HG02970 (cell line): ENCODE results near the gene FBXL19.

Experiments
- ATAC-seq: cut with Tn5 transposase; IDR thresholded peaks from one replicate; pipeline ENCODE4 v1.9.1; 2021; ENCODE audit warnings: mild to moderate bottlenecking, moderate library complexity, moderate number of reproducible peaks; ENCODE audit not compliant: unreplicated experiment, low FRiP score

Gene FBXL19

DNA sequence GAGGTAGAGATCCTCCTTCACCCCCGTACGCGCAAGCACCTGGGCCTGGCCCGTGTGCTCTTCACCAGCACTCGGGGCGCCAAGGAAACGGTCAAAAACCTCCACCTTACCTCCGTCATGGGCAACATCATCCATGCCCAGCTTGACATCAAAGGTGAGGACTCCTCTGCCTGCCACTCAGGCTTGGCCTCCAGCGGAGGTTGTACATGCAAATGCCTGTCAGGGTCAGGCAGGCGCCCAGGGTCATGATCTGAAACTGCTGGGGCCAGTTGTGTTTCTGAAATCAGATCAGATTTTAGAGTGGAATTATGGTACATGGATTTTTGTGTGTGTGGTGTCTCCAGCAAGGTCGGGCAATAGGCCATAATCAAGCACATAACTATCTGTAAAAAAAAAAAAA, 38.0 kb downstream of the FBXL19 start:
- ATAC-seq: no peak

- ATAC-seq: no peak
These were observed 40.6 kb downstream of the FBXL19 start for GRCh38 chr16:30963925-30964511.

- ATAC-seq: no peak
These were observed 41.3 kb downstream of the FBXL19 start for GRCh38 chr16:30964574-30965226.

- ATAC-seq: no peak
These were observed 42.1 kb downstream of the FBXL19 start for GRCh38 chr16:30965436-30965835.

- no peak for ATAC-seq
These were observed 42.8 kb downstream of the FBXL19 start for GRCh38 chr16:30966033-30966619.

GRCh38 chr16:30967795-30968194, 44.4 kb downstream of the FBXL19 start:
- ATAC-seq: no peak

DNA sequence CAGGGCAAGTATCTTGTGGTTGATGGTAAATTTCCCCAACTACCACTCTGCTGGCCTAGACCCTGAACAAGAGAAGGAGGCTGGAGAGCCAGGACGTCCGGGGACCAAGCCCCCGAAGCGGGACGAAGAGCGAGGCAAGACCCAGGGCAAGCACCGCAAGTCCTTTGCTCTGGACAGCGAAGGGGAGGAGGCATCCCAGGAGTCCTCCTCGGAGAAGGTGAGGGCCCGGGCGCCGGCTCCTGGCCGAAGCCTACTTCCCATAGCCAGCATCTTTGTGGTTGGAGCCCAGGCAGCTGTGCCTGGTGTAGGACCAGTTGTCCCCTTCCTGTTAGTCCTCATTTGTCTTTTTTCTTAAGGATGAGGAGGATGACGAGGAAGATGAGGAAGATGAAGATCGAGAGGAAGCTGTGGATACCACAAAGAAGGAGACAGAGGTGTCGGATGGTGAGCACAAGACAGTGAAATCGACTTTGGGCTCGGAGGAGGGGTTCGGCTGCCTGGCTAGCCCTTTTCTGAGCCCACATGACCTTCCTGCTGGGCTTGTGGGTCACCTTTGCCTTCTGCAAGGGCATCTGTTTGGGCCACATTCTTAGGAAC, 46.0 kb downstream of the FBXL19 start:
- ATAC-seq: no peak

DNA sequence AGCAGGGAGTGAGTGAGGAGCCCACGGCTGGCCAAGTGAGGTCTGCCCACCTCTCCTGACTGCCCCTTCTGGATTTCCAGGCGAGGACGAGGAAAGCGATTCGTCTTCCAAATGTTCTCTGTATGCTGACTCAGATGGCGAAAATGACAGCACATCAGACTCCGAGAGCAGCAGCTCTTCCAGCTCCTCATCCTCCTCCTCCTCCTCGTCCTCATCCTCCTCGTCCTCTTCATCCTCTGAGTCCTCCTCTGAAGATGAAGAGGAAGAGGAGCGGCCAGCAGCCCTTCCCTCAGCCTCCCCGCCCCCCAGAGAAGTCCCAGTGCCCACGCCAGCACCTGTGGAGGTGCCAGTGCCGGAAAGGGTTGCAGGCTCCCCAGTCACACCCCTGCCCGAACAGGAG, 47.9 kb downstream of the FBXL19 start:
- no peak for ATAC-seq

- no peak for ATAC-seq
These were observed 49.5 kb downstream of the FBXL19 start for GRCh38 chr16:30972872-30973271.

DNA sequence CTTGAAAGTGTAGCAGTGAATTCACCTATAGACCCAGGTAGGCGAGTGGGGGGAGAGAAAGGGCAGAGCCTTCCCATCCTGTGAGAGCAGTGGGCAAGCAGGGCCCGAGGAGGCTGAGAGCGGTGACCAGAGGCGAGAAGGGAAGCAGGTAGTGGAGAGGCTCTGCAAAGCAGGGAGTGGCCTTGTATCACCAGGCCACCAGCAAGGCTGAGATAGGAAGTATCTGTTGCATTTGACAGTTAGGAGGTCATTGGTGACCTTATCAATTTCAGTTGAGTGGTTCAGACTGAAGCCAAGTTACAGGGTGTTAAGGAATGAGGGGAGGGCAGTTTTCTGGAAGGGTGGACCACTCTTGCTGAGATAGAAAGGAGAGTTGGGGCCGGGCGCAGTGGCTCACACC, 51.0 kb downstream of the FBXL19 start:
- no peak for ATAC-seq

DNA sequence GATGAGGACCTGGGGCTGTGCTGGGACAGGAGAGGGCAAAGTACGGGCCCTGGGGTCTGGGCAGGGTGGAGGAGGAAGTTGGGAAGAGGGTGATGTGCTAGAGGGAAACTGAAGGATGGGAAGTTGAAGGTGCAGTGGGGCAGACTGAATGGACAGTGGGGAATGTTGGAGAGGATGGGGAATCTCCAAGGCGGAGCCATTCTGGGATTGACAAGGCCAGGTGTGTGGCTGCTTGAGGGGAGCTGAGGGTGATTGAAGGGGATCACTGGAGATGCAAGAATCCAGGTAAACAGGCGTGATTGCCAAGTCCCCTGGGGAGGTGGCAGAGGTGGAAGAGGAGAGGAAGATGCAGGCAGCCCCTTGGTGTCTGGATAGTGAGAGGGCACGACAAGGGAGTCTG, 53.1 kb downstream of the FBXL19 start:
- ATAC-seq: no peak

DNA sequence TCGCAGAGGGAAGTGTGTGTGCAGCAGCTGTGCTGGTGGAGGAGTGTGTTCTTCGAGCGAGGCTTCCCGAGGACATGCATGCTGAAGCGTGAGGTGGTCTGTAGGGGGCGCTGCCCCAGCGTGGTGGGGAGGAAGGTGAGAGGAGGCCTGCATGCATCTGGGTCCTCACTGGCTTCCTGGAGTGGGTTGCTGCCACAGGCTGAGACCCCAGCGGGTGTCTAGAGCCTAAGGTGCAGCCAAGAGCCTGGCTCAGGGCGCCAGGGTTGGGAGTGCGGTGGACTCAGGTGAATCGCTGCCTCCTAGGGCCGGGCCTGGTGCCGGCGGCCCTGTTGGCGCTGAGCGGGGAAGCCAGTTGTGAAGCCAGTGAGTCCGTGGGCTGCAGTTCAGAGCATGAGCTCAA, 54.1 kb downstream of the FBXL19 start:
- ATAC-seq: no peak

DNA sequence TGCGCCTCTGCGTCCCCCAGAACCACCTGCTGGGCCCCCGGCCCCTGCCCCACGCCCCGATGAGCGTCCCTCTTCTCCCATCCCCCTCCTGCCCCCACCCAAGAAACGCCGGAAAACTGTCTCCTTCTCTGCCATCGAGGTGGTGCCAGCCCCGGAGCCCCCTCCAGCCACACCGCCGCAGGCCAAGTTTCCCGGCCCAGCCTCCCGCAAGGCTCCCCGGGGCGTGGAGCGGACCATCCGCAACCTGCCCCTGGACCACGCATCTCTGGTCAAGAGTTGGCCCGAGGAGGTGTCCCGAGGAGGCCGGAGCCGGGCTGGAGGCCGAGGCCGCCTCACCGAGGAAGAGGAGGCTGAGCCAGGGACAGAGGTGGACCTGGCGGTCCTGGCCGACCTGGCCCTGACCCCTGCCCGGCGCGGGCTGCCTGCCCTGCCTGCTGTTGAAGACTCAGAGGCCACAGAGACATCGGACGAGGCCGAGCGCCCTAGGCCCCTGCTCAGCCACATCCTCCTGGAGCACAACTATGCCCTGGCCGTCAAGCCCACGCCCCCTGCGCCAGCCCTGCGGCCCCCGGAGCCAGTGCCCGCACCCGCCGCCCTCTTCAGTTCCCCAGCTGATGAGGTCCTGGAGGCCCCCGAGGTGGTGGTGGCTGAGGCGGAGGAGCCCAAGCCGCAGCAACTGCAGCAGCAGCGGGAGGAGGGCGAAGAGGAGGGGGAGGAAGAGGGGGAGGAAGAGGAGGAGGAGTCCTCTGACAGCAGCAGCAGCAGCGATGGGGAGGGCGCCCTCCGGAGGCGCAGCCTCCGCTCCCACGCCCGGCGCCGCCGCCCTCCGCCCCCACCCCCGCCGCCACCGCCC, 56.0 kb downstream of the FBXL19 start:
- ATAC-seq: no peak

DNA sequence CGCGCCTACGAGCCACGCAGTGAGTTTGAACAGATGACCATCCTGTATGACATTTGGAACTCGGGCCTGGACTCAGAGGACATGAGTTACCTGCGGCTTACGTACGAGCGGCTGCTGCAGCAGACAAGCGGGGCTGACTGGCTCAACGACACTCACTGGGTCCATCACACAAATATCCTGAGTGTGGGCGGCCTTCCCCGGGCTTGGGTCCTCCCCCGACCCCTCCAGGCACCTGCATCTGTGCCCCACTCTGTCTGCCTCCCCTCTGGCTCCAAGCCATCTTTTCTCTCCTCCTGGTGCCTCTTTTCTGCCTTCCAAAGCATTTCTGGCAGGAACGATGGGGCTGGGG, 56.6 kb downstream of the FBXL19 start:
- no peak for ATAC-seq

DNA sequence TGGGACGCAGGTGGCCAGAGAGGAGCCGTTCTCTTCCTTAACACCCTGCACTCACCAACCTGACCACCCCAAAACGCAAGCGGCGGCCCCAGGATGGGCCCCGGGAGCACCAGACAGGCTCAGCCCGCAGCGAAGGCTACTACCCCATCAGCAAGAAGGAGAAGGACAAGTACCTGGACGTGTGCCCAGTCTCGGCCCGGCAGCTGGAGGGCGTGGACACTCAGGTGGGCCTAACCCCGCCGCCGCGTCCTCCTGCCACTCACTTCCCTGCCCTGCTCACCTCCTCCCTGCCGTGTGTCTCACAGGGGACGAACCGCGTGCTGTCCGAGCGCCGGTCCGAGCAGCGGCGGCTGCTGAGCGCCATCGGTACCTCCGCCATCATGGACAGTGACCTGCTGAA, 57.1 kb downstream of the FBXL19 start:
- no peak for ATAC-seq

DNA sequence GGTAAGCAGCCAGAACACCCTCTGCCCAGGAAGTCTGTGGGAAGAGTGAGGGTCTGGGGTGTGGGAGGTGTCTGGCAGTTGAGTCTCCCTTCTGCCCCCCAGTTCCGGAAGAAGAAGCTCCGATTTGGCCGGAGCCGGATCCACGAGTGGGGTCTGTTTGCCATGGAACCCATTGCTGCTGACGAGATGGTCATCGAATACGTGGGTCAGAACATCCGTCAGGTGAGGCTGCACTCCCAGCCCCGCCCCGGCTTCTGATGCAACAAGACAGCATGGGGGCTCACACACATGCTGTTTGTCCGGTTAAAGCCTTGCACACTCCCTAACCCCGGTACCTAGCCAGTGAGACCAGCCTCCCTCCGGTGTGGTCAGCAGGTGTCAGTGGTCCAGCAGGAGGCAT, 57.6 kb downstream of the FBXL19 start:
- no peak for ATAC-seq

DNA sequence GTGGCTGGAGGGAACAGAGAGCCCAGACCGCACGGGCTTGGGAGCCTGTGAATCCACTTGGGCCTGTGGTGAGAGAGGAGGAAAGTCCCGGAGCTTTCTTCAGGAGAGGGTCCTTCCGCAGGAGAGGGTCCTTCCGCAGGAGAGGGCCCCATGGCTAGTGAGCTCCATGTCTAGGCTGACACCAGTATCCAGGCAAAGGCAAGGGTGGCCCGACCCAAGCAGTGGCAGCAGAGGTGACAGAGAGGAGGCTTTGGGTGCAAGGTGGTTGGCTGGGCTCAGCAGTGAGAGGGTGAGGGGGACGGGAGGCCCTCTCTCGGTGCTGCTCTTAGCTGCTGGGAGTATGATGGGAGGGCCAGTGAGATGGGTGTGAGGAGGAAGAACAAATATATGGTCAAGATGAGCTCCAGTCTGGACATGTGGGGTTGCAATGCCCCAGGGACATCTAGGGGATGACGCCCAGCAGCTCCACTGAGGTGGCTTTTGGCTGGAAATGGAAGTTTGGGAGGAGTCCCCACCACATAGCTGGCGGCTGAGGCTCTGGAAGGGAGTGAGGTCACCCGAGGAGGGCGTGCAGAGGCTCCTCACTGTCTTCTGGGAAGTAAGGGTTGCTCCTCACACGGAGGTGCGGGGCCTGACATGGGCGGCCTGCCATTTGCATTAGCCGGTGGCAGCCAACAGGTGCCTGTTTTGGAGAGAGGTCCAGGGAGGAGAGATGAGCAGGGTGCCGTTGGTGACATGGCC, 59.3 kb downstream of the FBXL19 start:
- no peak for ATAC-seq

DNA sequence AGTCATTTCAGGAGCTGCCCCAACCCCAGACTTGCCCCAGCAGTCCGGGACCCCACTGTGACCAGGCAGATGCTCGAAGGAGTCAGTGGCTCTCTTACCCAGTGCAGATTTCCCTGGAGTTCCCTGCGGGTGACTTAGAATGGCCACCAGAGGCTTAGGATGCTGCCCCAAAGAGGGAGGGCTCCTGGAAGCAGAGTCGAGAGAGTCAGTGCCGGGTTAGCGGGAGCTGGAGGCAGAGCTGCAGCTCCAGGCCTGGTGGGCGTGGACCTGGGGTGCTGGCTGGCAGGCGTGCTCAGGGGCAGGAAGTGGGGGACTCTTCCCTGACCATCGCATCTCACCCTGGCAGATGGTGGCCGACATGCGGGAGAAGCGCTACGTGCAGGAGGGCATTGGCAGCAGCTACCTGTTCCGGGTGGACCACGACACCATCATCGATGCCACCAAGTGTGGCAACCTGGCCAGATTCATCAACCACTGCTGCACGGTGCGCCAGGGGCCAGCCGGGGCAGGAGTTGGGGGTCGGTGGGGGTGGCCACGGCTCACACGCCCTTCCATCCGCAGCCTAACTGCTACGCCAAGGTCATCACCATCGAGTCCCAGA, 60.0 kb downstream of the FBXL19 start:
- ATAC-seq: no peak

DNA sequence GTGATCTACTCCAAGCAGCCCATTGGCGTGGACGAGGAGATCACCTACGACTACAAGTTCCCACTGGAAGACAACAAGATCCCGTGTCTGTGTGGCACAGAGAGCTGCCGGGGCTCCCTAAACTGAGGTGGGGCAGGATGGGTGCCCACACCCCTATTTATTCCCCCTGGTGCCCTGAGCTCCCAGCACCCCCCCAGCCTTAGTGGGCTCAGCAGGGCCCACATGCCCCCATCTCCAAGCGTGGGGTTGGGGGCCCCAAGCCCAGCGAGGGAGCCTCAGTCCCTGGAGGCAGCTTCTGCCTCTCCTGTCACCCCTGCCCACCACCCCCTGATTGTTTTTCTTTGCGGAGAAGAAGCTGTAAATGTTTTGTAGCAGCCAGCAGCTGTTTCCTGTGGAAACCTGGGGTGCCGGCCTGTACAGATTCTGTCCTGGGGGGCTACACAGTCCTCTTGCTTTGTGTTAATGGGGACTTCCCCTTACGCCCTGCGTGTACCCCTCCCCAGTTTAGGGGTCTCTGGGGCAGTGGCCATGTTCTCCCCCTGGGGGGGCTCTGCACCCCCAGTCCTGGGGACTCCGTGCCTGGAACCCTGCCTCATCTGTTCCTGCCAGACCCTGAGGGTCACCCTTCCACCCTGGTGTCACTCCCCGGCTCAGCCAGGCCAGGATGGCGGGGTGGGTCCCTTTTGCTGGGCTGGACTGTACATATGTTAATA, 60.7 kb downstream of the FBXL19 start:
- no peak for ATAC-seq
